ENCODE results near the gene TTBK1.

Gene TTBK1

GRCh38 chr6:43258807-43259686 is 15.8 kb downstream of the TTBK1 start:
- no peak for TF ChIP-seq TEAD4 (IDR thresholded peaks at IDR 0.05)
- TF ChIP-seq REST (IDR thresholded peaks at IDR 0.05; ENCODE audit: low read depth) = no peak
- no peak for TF ChIP-seq USF1 (IDR thresholded peaks at IDR 0.05)
- no peak for TF ChIP-seq RAD21 (IDR thresholded peaks at IDR 0.05; ENCODE audit: low read depth)
- no peak for TF ChIP-seq CREB1 (IDR thresholded peaks at IDR 0.05; ENCODE audit: low read depth)
- TF ChIP-seq TAF1 (IDR thresholded peaks at IDR 0.05; ENCODE audit: low read depth) = no peak

- TF ChIP-seq TAF1 (IDR thresholded peaks at IDR 0.05; ENCODE audit: low read depth) = no peak
- no peak for TF ChIP-seq EP300 (IDR thresholded peaks at IDR 0.05; ENCODE audit: borderline replicate concordance)
- TF ChIP-seq ZBTB7A (IDR thresholded peaks at IDR 0.05; ENCODE audit: low read depth) = no peak
- no peak for TF ChIP-seq REST (IDR thresholded peaks at IDR 0.05; ENCODE audit: low read depth)
- no peak for TF ChIP-seq FOXM1 (IDR thresholded peaks at IDR 0.05; ENCODE audit: borderline replicate concordance, low read depth)
- TF ChIP-seq CEBPB (IDR thresholded peaks at IDR 0.05) = no peak
- no peak for TF ChIP-seq NFIC (IDR thresholded peaks at IDR 0.05)
- no peak for TF ChIP-seq MAX (IDR thresholded peaks at IDR 0.05)
- no peak for TF ChIP-seq EGR1 (IDR thresholded peaks at IDR 0.05)
- no peak for TF ChIP-seq YY1 (IDR thresholded peaks at IDR 0.05; ENCODE audit: low read depth)
- TF ChIP-seq CREB1 (IDR thresholded peaks at IDR 0.05; ENCODE audit: low read depth) = no peak
- no peak for TF ChIP-seq USF1 (IDR thresholded peaks at IDR 0.05)
- TF ChIP-seq RAD21 (IDR thresholded peaks at IDR 0.05; ENCODE audit: low read depth) = no peak
- TF ChIP-seq TCF12 (IDR thresholded peaks at IDR 0.05; ENCODE audit: low read depth) = no peak
- TF ChIP-seq TEAD4 (IDR thresholded peaks at IDR 0.05) = no peak
Measured at GRCh38 chr6:43260791-43261190, 17.5 kb downstream of the TTBK1 start.

- no peak for TF ChIP-seq ZBTB7A (IDR thresholded peaks at IDR 0.05; ENCODE audit: low read depth)
- TF ChIP-seq EP300 (IDR thresholded peaks at IDR 0.05; ENCODE audit: borderline replicate concordance) = no peak
Measured at GRCh38 chr6:43261198-43261597, 17.9 kb downstream of the TTBK1 start.

GRCh38 chr6:43262000-43262779 is 18.9 kb downstream of the TTBK1 start:
- TF ChIP-seq ZBTB7A (IDR thresholded peaks at IDR 0.05; ENCODE audit: low read depth) = no peak
- no peak for TF ChIP-seq FOXM1 (IDR thresholded peaks at IDR 0.05; ENCODE audit: borderline replicate concordance, low read depth)
- TF ChIP-seq MAX (IDR thresholded peaks at IDR 0.05) = no peak

- TF ChIP-seq RAD21 (IDR thresholded peaks at IDR 0.05; ENCODE audit: low read depth) (no peak), EP300 (IDR thresholded peaks at IDR 0.05; ENCODE audit: borderline replicate concordance) (no peak), REST (IDR thresholded peaks at IDR 0.05; ENCODE audit: low read depth) (no peak), CEBPB (IDR thresholded peaks at IDR 0.05) (no peak), MAX (IDR thresholded peaks at IDR 0.05) (no peak)
Measured at GRCh38 chr6:43262780-43263313, 19.6 kb downstream of the TTBK1 start.

Data from Ishikawa (cell line).